ENCODE data around the gene P2RY6.

P2RY6 gene

DNA sequence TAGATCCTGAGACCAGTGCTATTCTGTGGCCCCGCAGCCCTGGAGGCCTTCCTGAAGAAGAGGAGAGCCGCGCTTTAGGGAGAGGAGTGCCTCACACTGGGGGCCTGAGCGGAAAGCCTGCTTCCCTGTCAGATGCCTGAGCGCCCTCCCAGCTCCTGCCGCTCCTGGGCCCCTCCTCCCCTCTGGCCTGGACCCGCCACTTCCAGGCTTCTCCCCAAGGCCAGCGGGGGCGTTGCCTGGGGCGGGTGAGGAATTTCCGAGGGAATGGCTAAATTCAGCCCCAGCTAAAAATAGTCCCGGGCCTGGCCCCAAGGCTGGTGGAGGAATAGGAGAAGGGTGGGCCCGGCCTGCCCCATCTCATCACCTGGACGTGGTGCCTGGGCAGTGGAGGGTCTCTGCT is 51.3 kb downstream of the P2RY6 start:
- no peaks in the 10 kb centered on the region for H3K9me3 Mint-ChIP-seq
- H3K36me3 Mint-ChIP-seq (ENCODE audit: low read depth) = no peaks in the 10 kb centered on the region
- H3K27me3 Mint-ChIP-seq = peaks cover 17% of the 10 kb centered on the region
- H3K4me1 Mint-ChIP-seq (ENCODE audit: low read depth) = peaks cover 30% of the 10 kb centered on the region
- H3K4me3 Mint-ChIP-seq = no peak overlapping the region
- intact Hi-C loops (cut with micrococcal nuclease) = no loop called here
- no peak overlapping the region for H3K27ac Mint-ChIP-seq

DNA sequence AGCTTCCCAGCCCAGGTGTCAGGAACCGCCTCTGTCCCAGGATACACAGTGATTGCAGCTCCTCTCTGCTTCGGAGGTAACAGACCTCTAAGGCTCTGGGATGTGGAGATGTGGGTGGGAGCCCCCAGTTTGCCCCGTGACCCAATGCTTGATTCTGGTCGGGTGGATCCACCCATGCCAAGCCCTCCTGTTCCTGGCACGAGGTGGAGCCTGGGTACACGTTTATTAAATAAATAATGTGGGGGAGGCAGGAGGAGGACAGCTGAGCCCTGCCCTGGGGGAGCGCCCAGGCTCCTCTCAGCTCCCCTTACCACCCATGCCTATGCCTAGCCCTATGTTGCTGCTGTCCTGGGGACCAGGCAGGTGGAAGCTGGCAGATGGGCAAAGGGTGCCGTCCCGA is 52.0 kb downstream of the P2RY6 start:
- intact Hi-C loops (cut with micrococcal nuclease) = no loop called here
- Mint-ChIP-seq H3K27me3 (peaks cover 17% of the 10 kb centered on the region), H3K27ac (no peak overlapping the region), H3K4me3 (no peak overlapping the region), H3K4me1 (ENCODE audit: low read depth) (peaks cover 30% of the 10 kb centered on the region), H3K9me3 (no peaks in the 10 kb centered on the region), H3K36me3 (ENCODE audit: low read depth) (no peaks in the 10 kb centered on the region)

DNA sequence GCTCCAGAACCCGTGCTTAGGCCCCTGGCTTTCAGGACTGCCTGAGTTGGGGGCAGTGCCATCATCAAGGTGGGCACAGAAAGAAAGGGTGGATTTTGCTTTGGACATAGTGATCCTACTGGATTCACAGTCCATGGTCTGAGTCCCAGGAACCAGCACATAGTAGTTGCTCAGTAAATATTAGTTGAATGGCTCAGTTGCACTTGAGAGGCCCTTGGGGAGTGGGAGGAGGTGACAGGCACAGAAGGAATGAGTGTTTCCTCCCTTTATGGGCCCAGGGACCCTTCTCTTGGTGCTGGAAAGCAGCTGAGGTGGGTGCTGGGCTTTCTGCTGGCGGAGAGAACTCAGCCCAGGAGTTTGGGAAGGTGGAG is 52.5 kb downstream of the P2RY6 start:
- no peak overlapping the region for H3K27ac Mint-ChIP-seq
- intact Hi-C loops (cut with micrococcal nuclease) = no loop called here
- H3K4me3 Mint-ChIP-seq = no peak overlapping the region
- peaks cover 30% of the 10 kb centered on the region for H3K4me1 Mint-ChIP-seq (ENCODE audit: low read depth)
- H3K9me3 Mint-ChIP-seq = no peaks in the 10 kb centered on the region
- H3K36me3 Mint-ChIP-seq (ENCODE audit: low read depth) = no peaks in the 10 kb centered on the region
- peaks cover 17% of the 10 kb centered on the region for H3K27me3 Mint-ChIP-seq

DNA sequence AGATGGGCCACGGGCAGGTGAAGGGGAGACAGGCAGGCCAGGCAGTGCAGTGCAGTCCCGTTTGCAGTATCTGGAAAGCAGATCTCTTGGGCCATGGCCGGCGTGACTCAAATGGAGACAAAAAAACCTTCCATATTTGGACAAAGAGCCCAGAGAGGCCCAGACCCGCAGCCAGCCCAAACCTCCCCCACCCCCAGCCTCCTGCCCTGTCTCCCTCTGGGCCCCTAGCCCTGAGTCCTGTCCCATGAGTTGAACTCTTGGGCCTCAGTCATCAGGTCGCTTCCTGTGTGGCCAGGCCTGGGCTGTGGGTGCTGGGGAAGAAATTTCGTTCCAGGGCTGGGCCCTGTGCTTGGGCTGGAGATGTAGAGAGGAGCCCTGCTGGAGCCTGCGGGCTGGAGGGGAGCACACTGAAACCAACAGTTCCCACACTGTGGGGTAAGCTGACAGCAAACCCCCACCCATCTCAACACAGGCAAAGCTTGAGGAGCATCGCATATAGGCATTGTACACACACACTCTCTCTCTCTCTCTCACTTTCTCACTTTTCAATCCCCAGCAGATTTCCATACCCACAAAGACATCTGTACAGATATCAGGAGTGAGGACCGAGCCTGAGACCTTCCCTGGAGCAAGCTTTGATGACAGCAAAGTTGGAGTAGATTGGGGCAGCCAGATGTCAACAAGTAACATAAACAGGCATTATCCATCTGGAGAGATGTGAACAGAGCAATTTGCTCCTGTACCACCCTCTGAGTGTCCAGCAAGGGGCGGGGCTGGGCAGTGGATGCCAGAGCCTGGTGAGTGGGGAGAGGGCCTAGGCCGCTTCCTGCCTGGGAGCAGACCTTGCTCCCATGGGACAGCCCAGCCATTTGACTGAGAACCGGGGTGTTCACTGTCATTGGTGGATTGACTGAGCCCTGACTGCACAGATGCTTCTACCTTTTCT is 53.2 kb downstream of the P2RY6 start:
- Mint-ChIP-seq H3K4me1 (ENCODE audit: low read depth) (peaks cover 36% of the 10 kb centered on the region), H3K36me3 (ENCODE audit: low read depth) (no peaks in the 10 kb centered on the region), H3K27me3 (peaks cover 17% of the 10 kb centered on the region), H3K4me3 (no peak overlapping the region), H3K27ac (no peak overlapping the region), H3K9me3 (no peaks in the 10 kb centered on the region)
- intact Hi-C loops (cut with micrococcal nuclease) = no loop called here

DNA sequence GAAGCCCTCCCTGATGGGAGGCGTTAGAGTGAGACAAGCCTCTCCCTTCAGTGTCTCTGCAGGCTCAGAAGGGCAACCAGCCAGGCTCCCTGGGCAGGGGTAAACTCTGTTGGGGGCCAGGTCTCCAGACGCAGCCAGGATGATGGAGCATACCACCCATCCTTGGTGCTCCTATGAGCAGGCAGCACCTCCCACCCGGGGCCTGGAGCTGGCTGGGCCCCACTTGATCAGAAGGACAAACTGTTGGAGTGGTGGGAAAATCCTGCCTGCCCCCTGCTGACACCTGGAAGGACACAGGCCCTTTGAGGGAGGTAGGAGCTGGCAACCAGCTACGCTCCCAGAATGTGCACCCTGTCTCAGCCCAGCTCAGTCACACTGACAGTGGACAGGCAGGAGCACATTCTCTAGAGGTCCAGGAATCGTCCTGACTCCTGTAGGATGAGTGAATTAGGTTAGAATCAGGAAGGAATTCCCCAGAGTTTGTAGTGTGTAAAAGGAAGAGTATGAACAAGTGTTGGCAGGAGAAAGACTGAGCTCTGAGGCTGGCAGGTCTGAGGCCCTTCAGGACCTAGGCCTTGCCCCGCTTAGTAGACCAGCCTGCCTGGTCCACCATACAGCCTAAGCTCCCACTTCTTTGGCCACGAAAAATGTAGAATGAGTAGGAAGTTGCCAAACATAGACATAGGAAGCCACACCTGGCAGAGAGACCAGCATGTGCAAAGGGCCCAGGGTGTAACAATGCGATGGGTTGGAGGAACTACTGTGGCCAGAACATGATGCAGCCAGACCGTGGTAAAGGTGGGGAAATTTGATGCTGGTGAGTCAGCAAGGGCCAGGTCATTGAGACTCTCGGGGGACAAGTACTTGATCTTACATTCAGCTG is 55.0 kb downstream of the P2RY6 start:
- no peak overlapping the region for H3K27ac Mint-ChIP-seq
- no peaks in the 10 kb centered on the region for H3K9me3 Mint-ChIP-seq
- H3K4me1 Mint-ChIP-seq (ENCODE audit: low read depth) = peaks cover 25% of the 10 kb centered on the region
- H3K27me3 Mint-ChIP-seq = peaks cover 8% of the 10 kb centered on the region
- intact Hi-C loops (cut with micrococcal nuclease) = no loop called here
- no peaks in the 10 kb centered on the region for H3K36me3 Mint-ChIP-seq (ENCODE audit: low read depth)
- H3K4me3 Mint-ChIP-seq = no peak overlapping the region

DNA sequence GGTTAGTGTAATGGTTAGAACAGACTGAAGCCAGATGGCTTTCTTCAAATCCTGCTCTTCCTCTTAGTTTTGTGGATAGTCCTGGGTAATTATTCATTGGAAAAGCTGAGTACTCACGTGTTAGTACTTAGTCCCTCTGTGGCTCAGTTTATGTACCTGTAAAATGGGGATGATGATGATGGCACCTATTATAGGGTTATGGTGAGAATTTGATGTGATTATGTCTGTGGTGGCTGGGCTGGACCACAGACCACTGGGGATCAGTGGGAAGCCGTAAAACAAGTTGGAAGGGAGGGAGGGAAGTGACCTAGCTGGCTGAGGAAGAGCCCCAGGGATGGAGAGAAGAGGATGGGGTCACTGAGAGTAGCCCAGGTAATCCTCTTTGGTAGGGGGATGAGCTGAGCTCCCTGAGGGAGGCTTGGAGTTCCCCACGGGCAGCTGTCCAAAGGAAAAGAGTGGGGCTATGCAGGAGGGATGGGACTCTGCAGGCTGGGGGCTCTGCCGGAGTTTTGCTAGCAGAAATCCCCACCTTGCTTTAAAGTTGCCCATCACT is 55.8 kb downstream of the P2RY6 start:
- no peaks in the 10 kb centered on the region for H3K9me3 Mint-ChIP-seq
- no peak overlapping the region for H3K4me3 Mint-ChIP-seq
- no peaks in the 10 kb centered on the region for H3K36me3 Mint-ChIP-seq (ENCODE audit: low read depth)
- H3K27me3 Mint-ChIP-seq = peaks cover 1% of the 10 kb centered on the region
- intact Hi-C loops (cut with micrococcal nuclease) = no loop called here
- no peak overlapping the region for H3K27ac Mint-ChIP-seq
- H3K4me1 Mint-ChIP-seq (ENCODE audit: low read depth) = peaks cover 18% of the 10 kb centered on the region

DNA sequence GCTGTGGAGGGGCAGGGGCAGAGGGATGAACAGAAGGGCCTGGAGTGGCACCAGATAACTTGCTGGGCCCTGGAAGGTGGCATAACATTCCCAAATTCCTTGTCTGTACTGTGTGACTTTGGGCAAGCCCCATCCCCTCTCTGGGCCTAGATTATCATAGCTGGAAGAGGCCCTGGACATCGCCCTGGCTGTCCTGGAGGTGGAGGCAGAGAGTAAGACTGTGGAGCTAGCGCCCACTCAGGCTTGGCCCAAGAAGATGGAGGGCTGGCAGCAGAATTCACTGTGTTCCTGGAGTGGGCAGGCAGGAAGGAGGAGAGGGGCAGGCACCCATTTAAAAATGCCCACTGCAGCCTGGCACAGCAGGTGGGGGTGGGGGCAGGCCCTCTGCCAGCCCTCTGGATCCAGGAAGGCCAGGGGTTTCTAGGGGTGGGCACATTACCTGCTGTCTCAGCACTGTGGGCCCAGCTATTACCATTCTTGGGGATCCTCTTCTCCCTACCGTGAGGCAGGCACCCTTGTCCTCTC is 58.5 kb downstream of the P2RY6 start:
- Mint-ChIP-seq H3K4me3 (no peak overlapping the region), H3K36me3 (ENCODE audit: low read depth) (no peaks in the 10 kb centered on the region), H3K9me3 (no peaks in the 10 kb centered on the region), H3K4me1 (ENCODE audit: low read depth) (peaks cover 29% of the 10 kb centered on the region), H3K27ac (peak overlapping the region; percentile 47), H3K27me3 (peaks cover 6% of the 10 kb centered on the region)
- intact Hi-C loops (cut with micrococcal nuclease) = no loop called here

DNA sequence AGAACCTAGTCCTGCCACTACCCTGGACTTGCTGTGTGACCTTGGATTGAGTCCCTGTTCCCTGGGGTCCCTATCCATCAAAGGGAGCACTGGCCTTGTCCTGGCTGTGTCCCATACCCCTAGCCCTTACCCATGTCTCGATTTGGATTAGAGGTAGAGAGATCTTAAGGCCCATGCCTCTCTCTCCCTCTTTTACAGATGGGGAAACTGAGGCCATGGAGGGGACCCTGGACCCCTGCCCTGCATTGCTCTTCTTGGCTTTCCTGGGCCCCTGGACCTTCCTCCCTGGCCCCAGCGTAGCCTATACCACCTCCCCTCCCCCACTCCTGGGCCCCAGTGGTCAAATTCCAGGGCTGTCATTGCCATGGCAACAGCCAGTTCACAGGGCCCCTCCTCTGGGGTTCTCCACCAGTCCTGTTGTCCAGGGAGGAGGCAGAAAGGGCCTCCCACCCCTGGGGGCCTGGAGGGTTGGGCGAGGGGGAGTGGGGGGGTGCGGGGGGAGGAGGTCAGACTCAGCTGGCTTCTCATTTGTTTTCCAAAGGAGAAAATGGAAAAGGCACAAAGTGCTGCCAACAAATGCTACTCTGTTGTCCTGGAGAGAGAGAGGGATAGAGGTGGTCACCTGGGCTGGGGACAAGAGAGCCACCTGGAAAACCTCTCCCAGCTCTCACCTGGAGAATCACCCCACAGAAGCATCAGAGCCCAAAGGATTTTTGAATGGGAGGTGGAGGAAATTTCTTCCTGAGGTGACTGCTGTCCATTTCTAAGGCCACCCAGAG is 59.2 kb downstream of the P2RY6 start:
- H3K4me1 Mint-ChIP-seq (ENCODE audit: low read depth) = peaks cover 29% of the 10 kb centered on the region
- no peak overlapping the region for H3K4me3 Mint-ChIP-seq
- intact Hi-C loops (cut with micrococcal nuclease) = no loop called here
- H3K27ac Mint-ChIP-seq = peak overlapping the region; percentile 47
- H3K27me3 Mint-ChIP-seq = peaks cover 6% of the 10 kb centered on the region
- H3K9me3 Mint-ChIP-seq = no peaks in the 10 kb centered on the region
- H3K36me3 Mint-ChIP-seq (ENCODE audit: low read depth) = no peaks in the 10 kb centered on the region

DNA sequence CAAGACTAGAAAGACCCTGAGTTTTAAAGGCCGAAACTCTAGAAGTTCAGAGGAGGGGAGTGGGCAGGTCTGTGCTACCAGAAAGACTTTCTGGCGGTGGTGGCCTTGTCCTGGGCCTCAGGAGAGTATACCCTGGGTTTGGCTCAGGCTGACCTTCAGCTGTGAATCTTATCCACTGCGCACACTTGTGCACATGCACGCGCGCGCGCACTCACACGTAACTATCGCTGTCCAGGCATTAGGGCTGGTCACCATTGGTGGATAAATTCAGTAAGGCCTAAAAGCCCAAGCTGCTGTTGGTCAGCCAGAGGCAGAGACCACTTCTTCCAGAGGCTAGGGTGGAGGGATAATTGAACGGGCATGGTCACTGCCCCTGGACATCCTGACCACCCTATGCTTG is 61.0 kb downstream of the P2RY6 start:
- Mint-ChIP-seq H3K36me3 (ENCODE audit: low read depth) (no peaks in the 10 kb centered on the region), H3K4me1 (ENCODE audit: low read depth) (peaks cover 22% of the 10 kb centered on the region), H3K9me3 (no peaks in the 10 kb centered on the region), H3K27me3 (peaks cover 4% of the 10 kb centered on the region), H3K4me3 (no peak overlapping the region), H3K27ac (no peak overlapping the region)
- intact Hi-C loops (cut with micrococcal nuclease) = no loop called here

DNA sequence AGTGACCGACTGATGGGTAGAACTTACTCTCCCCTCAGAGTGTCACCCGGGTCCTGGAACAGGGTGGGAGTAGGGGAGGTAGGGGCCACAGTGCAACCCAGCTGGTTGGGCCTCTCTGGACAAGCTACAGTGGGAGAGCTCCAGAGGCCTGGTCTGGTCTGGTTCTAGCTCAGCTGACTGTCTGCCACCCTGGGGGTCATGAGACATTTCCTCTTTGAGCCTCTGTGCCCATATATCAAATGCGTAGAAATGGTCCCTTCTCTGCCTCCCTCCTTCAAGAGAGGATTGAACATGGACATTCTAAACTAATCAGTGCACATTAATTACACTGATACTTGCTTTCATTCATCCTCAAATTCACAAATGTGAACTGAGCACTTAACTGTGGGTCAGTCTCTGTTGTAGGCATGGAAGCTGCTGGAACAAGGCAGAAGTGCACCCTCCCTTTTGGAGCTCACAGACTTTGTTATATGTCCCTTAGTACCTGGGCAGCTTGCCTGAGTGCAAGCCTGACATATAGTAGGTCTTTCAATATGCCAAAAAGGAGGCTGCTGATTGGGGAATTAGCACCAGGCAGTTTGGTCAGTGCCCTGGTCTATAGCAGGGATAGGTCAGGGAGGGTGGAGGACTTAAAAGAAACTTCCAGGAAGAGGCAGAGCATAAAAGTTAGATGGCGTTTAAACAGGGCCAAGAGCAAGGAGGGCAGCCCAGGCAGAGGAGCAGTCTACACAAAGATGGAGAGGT is 61.7 kb downstream of the P2RY6 start:
- Mint-ChIP-seq H3K27me3 (peaks cover 4% of the 10 kb centered on the region), H3K36me3 (ENCODE audit: low read depth) (no peaks in the 10 kb centered on the region), H3K4me1 (ENCODE audit: low read depth) (peaks cover 22% of the 10 kb centered on the region), H3K9me3 (no peaks in the 10 kb centered on the region), H3K4me3 (no peak overlapping the region), H3K27ac (no peak overlapping the region)
- intact Hi-C loops (cut with micrococcal nuclease) = no loop called here

DNA sequence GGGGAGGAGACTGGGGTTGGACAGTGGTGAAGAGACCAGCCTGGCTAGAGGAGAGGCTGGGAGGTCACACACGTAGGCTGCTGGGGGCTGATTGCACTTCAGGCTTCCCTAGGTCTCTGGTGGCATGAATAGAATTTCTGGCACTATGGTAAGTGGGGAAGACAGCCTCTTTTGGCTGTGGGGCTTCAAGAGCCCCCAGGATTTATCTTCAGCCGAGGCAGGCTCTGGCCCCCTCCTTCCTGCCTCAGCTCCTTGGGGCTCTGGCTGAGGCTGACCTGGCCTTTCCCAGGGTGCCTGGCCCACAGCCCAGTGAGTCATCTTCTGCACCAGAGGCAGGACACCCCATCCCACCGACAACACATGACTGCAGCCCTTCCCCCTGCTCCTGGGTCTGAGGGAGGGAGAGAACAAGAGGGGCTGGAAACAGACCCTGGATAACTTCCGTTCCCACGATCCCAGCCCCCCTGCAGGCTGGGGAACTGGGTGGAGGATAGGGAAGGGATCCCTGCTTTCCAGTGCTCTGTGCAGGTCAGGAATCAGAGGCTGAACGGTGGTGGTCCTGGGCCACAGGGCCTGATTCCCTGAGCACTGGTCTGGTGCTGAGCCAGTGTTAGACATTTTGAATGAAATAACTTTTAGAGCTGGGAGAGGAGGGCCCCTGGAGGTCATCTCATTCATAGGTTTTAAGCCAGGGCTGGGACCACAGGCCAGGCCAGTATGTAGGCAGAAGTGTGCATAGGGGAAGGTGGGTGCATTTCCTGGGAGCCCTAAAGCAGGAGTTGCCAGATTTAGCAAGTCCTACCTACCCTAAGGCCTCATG is 62.5 kb downstream of the P2RY6 start:
- Mint-ChIP-seq H3K27ac (no peak overlapping the region), H3K36me3 (ENCODE audit: low read depth) (no peaks in the 10 kb centered on the region), H3K4me3 (no peak overlapping the region), H3K4me1 (ENCODE audit: low read depth) (peaks cover 22% of the 10 kb centered on the region), H3K27me3 (peaks cover 6% of the 10 kb centered on the region), H3K9me3 (no peaks in the 10 kb centered on the region)
- intact Hi-C loops (cut with micrococcal nuclease) = loop anchor here (1.0 to 5.0 kb wide), 2 partner anchors 27 to 37 kb away; no protein-coding TSS in a partner anchor

DNA sequence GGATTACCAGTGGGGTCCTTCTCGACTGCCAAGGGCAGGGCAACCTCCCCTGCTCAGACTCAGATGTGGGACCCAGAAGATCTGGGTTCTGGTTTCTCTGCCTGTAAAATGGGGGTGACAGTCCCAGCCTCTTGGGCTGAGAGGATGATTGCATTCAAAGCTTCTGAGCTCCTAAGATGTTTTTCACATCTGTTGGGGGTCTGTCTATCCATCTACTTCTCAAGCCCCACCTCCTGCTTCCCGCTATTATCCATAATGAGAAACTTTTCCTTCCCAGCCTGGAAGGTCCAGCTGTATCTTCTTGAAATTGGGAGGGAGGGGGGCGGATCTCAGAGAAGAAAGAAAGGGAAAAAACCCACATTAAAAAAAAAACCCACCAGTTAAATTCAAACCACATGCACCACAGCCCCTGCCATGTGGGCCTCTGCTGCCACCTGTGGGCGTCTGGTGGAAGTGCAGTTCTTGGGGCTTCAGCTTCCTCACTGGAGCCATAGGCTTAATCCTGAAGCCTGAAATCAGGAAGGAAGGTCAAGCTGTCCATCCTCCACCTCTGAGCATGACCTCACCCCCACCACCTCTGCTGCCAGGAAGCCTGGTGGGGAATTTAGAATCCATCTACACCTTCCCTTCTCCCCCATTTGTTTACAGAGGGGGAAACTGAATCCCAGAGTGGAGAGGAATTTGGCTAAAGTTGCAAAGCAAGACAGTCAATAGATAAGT is 63.2 kb downstream of the P2RY6 start:
- intact Hi-C loops (cut with micrococcal nuclease) = loop anchor here (1.0 to 5.0 kb wide), 2 partner anchors 28 to 38 kb away; no protein-coding TSS in a partner anchor
- H3K9me3 Mint-ChIP-seq = no peaks in the 10 kb centered on the region
- H3K4me1 Mint-ChIP-seq (ENCODE audit: low read depth) = peaks cover 15% of the 10 kb centered on the region
- peaks cover 6% of the 10 kb centered on the region for H3K27me3 Mint-ChIP-seq
- no peak overlapping the region for H3K27ac Mint-ChIP-seq
- no peaks in the 10 kb centered on the region for H3K36me3 Mint-ChIP-seq (ENCODE audit: low read depth)
- no peak overlapping the region for H3K4me3 Mint-ChIP-seq
